ENCODE data around the gene ADAMTS20. TPM values are rescaled to one million over a fixed set of nuclear protein-coding genes. Genes with fewer than 3 reads are reported as not detected.
"Not testable (repeated sequence)": the region's sequence is repeated elsewhere in the genome, so short reads cannot be mapped to it uniquely, and the experiment has no call there.

Gene ADAMTS20
- total RNA-seq, 1 donor from 2014 or later, result 0.19 TPM

DNA sequence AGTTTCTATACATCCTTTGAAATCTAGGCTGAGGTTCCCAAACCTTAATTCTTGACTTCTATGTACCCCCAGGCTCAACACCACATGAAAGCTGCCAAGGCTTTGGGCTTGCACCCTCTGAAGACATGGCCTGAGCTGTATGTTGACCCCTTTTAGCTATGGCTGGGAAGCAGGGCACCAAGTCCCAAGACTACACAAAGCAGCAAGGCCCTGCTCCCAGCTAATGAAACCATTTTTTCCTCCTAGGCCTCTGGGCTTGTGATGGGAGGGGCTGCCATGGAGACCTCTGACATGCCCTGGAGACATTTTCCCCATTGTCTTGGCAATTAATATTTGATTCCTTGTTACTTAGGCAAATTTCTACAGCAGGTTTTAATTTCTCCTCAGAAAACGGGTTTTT is 207.0 kb downstream of the ADAMTS20 start:
- peaks cover 2% of the 10 kb centered on the region for H3K36me3 Mint-ChIP-seq (ENCODE audit: insufficient read depth)

DNA sequence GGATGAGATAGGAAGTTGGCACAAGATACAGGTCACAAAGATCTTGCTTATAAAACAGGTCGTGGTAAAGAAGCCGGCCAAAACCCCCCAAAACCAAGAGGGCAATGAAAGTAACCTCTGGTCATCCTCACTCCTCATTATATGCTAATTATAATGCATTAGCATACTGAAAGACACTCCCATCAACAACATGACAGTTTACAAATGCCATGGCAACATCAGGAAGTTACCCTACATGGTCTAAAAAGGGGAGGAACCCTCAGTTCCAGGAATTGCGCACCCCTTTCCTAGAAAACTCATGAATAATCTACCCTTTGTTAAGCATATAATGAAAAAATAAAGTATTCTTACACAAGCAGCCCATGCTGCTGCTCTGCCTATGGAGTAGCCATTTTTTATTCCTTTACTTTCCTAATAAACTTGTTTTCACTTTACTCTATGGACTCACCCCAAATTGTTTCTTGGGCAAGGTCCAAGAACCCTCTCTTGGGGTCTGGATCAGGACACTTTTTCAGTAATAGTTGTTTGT is 210.2 kb downstream of the ADAMTS20 start:
- DNase-seq (ENCODE audit: low spot score, unreplicated experiment); H3K27ac Mint-ChIP-seq; H3K36me3 Mint-ChIP-seq (ENCODE audit: insufficient read depth); H3K27me3 Mint-ChIP-seq; H3K4me3 Mint-ChIP-seq (ENCODE audit: low read depth): not testable (repeated sequence)
- H3K9me3 Mint-ChIP-seq (ENCODE audit: low read depth), result peaks cover 14% of the 10 kb centered on the region
- H3K4me1 Mint-ChIP-seq (ENCODE audit: low read depth), result peaks cover 19% of the 10 kb centered on the region

More for the DNA sequence above, 207.0 kb downstream of the ADAMTS20 start:
- no peak overlapping the region for H3K4me3 Mint-ChIP-seq (ENCODE audit: low read depth)
- no peaks in the 10 kb centered on the region for H3K4me1 Mint-ChIP-seq (ENCODE audit: low read depth)
- H3K9me3 Mint-ChIP-seq (ENCODE audit: low read depth), result peaks cover 14% of the 10 kb centered on the region
- TF ChIP-seq, protein P1, sequence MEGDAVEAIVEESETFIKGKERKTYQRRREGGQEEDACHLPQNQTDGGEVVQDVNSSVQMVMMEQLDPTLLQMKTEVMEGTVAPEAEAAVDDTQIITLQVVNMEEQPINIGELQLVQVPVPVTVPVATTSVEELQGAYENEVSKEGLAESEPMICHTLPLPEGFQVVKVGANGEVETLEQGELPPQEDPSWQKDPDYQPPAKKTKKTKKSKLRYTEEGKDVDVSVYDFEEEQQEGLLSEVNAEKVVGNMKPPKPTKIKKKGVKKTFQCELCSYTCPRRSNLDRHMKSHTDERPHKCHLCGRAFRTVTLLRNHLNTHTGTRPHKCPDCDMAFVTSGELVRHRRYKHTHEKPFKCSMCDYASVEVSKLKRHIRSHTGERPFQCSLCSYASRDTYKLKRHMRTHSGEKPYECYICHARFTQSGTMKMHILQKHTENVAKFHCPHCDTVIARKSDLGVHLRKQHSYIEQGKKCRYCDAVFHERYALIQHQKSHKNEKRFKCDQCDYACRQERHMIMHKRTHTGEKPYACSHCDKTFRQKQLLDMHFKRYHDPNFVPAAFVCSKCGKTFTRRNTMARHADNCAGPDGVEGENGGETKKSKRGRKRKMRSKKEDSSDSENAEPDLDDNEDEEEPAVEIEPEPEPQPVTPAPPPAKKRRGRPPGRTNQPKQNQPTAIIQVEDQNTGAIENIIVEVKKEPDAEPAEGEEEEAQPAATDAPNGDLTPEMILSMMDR (IDR thresholded peaks at IDR 0.05; ENCODE audit: unreplicated experiment), result no peak
- no peak for DNase-seq (ENCODE audit: low spot score, unreplicated experiment)
- no peak overlapping the region for H3K27ac Mint-ChIP-seq
- no peaks in the 10 kb centered on the region for H3K27me3 Mint-ChIP-seq

DNA sequence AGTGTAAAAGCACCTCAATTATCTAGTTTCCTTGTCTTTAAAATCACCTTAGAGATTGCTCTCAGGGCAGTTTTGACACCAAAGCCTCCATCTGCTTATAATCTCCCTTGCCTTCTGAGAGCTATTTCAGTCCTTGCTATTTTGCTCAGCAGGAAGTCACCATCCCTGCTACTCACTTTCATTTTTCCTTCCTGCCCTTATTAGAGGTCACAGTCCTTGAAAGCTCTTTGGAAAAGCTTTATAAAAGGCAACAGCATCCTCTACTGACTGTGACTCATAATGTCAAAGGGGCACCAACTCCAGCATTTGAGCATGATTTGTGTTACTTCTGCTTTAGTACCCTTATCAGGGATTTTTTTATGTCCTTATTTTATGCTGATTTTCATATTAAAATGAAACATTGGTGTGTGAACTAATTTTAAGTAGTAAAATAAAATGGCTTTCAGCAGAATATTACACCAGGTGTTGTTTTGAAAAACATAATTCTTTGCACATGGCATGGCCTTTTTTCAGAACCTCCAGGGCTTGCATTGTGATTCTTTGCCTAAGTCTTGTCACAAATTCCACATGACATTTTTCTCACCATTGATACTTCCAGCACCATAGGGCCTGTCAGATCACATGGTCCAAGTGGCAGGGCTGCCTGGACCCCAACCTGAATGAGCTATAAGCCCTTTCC is 213.0 kb downstream of the ADAMTS20 start:
- Mint-ChIP-seq H3K36me3 (ENCODE audit: insufficient read depth) (no peaks in the 10 kb centered on the region), H3K4me3 (ENCODE audit: low read depth) (no peak overlapping the region), H3K4me1 (ENCODE audit: low read depth) (peaks cover 19% of the 10 kb centered on the region), H3K27ac (no peak overlapping the region), H3K27me3 (no peaks in the 10 kb centered on the region), H3K9me3 (ENCODE audit: low read depth) (peaks cover 3% of the 10 kb centered on the region)
- DNase-seq (ENCODE audit: low spot score, unreplicated experiment), result no peak
- TF ChIP-seq, protein P1 (IDR thresholded peaks at IDR 0.05; ENCODE audit: unreplicated experiment), result peak; percentile 68

DNA sequence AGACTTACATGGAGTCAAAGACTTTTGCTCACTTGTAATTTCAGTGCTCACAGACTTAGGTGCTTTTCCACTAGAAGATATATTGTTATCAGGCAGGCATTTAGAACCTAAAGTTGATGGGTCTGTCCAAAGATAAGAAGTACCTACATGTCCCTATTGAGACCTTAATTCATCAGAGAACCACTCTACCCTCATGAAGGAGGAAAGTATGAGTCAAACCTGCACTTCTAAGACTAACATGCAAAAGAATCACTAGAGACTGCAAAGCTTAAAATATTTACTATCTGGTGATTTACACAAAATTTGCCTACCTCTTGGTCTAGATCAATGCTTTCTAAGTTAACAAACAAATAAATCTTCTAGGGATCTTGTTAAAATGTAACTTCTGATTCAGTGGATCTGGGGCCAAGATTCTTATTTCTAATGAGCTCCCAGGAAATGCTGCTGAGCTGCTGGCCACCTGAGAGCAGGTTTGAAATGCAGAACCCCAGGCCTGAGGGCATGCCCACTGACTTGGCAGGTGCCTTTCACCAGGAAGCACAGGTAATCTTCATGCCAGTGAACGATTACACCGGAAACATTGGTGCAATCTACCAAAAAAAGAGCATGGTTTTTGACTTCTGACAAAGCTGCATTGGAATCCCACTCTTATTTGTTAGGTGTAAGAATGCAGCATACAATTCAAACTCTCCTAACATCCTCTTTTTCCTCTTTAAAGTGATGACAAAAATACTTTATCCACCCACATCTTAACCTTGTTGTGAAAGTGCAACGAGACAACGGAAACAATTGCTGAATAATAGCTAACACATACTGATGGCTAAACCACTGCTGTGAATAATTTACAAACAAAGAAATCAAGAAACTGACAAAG is 214.2 kb downstream of the ADAMTS20 start:
- Mint-ChIP-seq H3K4me3 (ENCODE audit: low read depth) (no peak overlapping the region), H3K27ac (peak overlapping the region; percentile 79), H3K4me1 (ENCODE audit: low read depth) (peaks cover 23% of the 10 kb centered on the region), H3K27me3 (no peaks in the 10 kb centered on the region), H3K36me3 (ENCODE audit: insufficient read depth) (no peaks in the 10 kb centered on the region), H3K9me3 (ENCODE audit: low read depth) (no peaks in the 10 kb centered on the region)
- DNase-seq (ENCODE audit: low spot score, unreplicated experiment), result no peak
- TF ChIP-seq, protein P1 (IDR thresholded peaks at IDR 0.05; ENCODE audit: unreplicated experiment), result no peak

DNA sequence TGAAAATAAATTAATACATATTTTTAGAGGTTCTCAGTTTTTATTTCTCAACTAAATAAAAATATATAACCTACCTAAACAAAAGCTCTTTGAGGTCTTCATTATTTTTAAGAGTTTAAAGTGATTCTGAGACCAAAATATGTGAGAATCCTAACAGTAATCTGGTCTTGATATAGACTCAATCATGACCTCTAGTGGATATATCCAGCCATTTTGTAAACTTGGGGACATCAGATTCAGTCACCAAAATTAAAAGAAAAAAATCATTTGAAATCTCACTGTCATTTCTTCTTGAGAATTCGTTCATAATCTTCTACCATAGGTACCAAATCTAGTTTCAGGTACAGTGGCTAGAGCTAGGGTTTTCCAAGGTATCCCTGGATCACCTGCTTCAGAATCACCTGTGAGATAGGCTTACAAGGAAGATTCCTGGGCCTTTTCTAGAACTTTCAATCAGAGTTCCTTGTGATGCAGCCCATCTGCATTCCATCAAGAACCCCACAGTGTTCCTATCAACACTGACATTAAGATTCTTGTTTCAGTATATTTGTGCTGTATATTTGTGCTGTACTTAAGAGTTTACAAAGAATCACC is 214.9 kb downstream of the ADAMTS20 start:
- TF ChIP-seq, protein P1 (IDR thresholded peaks at IDR 0.05; ENCODE audit: unreplicated experiment), result peak; percentile 68
- Mint-ChIP-seq H3K27me3 (no peaks in the 10 kb centered on the region), H3K4me1 (ENCODE audit: low read depth) (peaks cover 23% of the 10 kb centered on the region), H3K9me3 (ENCODE audit: low read depth) (peaks cover under 1% of the 10 kb centered on the region), H3K4me3 (ENCODE audit: low read depth) (no peak overlapping the region), H3K27ac (no peak overlapping the region), H3K36me3 (ENCODE audit: insufficient read depth) (no peaks in the 10 kb centered on the region)
- DNase-seq (ENCODE audit: low spot score, unreplicated experiment), result no peak
